ENCODE data around the gene SIAE. TPM values are rescaled to one million over a fixed set of nuclear protein-coding genes. Genes with fewer than 3 reads are reported as not detected.

SIAE gene
- polyA plus RNA-seq (ENCODE audit: insufficient read length) = 7.4 TPM

DNA sequence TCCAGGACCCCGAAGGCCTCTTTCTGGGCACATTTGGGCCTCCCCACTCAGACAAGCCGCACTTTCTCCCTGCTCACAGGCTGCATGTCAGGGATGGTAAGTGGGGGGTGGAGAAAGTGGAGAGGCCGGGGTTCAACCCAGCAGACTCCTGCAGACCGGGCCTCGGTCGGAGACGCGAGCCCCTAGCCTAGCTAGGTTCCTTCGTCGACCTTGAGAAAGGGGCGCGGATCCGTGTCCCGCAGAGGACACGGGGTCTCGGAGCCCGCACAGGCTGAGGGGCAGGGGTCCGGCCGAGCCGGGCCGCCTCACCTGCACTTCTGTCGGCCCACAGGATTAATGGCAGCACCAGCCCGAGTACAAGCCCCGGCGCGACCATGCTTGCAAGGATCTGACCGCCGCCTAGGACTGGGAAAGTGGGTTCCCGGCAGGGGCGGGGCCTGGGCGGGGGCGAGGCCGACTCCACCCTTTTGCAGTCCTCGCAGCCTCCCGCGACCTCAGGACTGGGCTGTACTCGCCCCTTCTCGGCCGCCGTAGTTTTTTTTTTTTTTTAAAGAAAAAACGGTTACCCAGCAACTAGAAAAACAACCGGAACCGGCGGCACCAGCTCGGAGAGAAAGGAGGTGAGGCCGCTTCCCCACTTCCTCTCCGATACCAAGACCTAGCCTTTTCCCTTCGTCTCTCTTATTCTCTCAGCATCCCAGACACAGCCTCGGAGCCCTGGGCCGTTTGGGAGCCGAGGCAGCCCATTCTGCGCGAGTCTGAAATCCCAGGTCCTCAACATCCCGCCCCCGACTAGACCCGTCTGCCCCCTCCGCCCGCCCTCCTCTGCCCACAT lies at the start of gene SIAE, which contains the start of gene SPA17:
TSS of gene SIAE (minus strand) at position 407 of the 835 bp plus-strand sequence. CDS start at position 376, 31 bp downstream.
TSS of gene SPA17 (plus strand) at position 572 of the 835 bp plus-strand sequence. CDS start 1,361 bp downstream, outside the sequence.
- DNase-seq (ENCODE audit: low read depth) = peak; percentile 79

DNA sequence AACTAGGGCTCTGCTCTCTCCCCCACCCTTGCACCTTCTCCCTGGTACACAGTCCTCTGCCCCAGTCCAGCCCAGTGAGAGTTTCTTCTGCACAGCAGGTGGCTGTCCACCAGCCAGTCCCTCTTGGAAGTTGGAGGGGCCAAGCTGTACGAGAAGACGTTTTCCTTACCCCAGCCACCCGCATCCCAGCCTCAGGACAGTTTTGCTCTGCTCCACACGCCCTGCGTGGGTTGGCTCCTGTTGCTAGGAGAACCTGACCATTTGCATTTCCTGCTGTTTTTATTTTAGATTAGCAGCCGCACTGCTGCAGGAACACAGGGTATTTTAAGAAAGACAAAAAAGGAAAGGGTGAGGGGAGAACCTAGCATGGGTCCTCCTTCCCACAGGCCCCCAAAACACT lies 48.6 kb upstream of the SIAE start:
- no peak for DNase-seq (ENCODE audit: low read depth)

- no peak for DNase-seq (ENCODE audit: low read depth)
Measured at GRCh38 chr11:124719534-124719933, 46.0 kb upstream of the SIAE start.

DNA sequence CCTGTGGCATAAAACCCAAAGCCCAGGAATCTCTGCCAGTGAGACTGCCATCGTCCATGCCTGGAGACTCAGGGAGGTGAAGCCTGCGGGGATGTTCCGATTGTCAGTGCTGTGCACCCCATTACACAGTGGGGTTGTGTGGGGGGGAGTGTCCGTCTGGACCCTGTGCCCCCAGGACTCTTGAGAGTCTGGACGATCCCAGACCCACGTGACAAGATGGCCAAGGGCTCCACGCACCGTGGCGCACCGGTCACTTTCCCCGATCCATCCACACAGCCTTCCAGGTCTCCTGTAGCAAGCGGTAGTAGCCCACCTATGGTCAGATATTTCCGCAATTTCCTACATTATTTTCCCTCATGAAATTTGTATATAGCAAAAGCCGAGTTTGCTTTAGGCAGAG lies 45.3 kb upstream of the SIAE start:
- DNase-seq (ENCODE audit: low read depth) = no peak

- no peak for DNase-seq (ENCODE audit: low read depth)
Measured at GRCh38 chr11:124717786-124718651, 44.5 kb upstream of the SIAE start.

DNA sequence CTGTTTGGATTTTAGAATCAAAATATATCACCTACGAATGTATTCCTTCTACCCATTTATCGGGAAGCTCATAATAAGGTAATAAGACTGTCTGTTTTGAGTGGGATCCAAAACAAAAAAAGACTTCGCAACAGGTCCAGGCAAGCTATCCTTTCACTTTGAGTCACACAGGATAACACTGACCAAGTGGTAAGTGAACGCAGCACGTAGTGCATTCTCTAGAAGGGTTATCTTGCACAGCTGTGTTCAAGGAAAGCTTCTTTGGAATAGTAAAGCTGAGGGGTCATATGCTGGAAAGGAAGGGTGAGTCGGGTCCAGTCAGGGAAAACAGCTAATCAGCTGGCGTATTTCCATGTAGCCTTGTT lies 43.9 kb upstream of the SIAE start:
- no peak for DNase-seq (ENCODE audit: low read depth)

DNA sequence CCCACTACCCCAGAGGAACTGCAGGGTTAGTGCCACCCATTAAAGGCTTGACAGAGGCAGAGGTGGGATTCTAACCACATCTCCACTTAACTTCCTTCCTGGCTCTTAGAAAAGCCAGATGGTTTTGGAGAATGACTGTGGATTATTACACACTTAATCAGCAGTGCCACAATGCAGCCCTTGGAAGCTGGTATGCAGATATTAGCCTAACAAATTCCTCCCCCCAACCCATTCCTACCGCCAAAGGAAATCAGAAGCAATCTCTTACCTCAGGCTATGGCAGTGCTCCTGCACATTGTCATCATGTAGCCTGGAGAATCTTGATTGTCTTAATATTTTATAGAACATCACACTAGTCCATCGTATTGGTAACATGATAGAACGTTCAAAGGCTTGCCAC lies 43.1 kb upstream of the SIAE start:
- DNase-seq (ENCODE audit: low read depth) = no peak

DNA sequence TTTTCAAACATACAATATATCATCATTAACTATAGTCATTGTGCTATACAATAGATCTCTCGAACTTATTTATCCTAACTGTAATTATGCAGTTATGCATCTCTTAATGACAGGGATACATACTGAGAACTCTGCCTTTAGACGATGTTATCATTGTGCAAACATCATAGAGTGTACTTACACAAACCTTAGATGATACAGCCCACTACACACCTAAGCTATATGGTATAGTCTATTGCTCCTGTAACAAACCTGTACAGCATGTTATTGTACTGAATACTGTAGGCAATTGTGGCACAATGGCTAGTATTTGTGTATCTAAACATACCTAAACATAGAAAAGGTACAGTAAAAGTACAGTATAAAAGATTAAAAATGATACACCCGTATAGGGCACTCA lies 38.9 kb upstream of the SIAE start:
- no peak for DNase-seq (ENCODE audit: low read depth)

GRCh38 chr11:124707829-124708228 lies 34.3 kb upstream of the SIAE start:
- no peak for DNase-seq (ENCODE audit: low read depth)

GRCh38 chr11:124700028-124700427 lies 26.5 kb upstream of the SIAE start:
- DNase-seq (ENCODE audit: low read depth) = no peak

- DNase-seq (ENCODE audit: low read depth) = no peak
Measured at GRCh38 chr11:124699547-124699946, 26.0 kb upstream of the SIAE start.

DNA sequence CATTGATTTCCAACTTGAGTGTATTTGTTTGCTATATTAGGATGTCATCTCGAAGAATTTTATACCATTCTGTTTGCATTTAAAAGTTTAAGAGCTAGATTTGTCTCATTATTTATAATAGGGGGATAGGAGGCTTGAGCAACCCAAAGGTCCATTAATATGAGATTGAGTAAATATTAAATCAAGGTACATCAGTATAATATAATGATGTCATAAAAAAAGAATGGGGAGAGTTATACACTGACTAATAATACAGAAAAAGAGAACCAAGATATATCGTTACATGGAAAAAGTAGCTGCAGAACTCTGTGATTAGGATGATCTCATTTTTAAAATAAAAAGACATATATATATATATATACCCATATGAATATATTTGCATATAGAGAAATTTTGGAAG lies 19.6 kb upstream of the SIAE start:
- no peak for DNase-seq (ENCODE audit: low read depth)

GRCh38 chr11:124682443-124682842 lies 8.9 kb upstream of the SIAE start:
- DNase-seq (ENCODE audit: low read depth) = no peak

DNA sequence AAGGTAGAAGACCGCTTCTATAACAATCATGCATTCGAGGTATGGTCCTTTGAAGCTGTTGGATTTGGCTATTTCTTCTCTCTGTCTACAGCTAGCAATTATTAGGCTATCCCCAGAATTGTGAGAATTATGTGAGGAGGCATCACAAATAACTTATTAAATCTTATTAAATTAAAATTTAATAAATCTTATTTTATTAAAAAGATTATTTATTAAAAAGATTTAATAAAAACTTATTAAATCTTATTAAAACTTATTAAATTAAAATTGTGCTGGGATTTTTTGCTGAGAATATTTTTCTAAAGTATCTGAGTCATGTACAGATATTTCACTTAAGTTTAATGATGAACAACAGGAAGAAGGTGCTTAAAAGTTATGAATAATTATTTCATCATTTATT lies 7.9 kb upstream of the SIAE start:
- no peak for DNase-seq (ENCODE audit: low read depth)

GRCh38 chr11:124678416-124678815 lies 4.9 kb upstream of the SIAE start:
- DNase-seq (ENCODE audit: low read depth) = no peak

GRCh38 chr11:124676386-124676785 lies 2.8 kb upstream of the SIAE start:
- DNase-seq (ENCODE audit: low read depth) = no peak

GRCh38 chr11:124674571-124674970 lies 1.0 kb upstream of the SIAE start:
- DNase-seq (ENCODE audit: low read depth) = no peak

GRCh38 chr11:124674168-124674517 lies 604 bp upstream of the SIAE start:
- no peak for DNase-seq (ENCODE audit: low read depth)

GRCh38 chr11:124672536-124673215 lies 863 bp downstream of the SIAE start:
- no peak for DNase-seq (ENCODE audit: low read depth)

DNA sequence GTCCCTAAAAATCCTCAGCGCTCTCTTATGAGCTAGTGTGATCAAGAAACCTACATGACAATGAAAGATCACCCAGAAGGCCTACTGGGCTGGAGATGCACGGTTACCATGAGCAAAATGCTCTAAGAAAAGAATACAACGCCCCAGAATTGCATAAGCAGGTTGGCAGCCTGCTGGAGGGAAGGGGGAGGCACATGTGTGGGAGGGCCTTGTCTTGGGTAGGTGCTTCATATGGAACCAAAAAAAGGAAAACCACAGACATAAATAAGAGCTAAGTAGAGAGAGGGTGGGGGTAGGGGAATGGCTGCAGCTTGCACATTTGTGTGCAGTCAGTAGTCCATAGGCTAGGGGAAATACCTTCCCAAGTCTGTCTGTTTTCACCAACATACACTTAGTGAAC lies 2.8 kb downstream of the SIAE start:
- no peak for DNase-seq (ENCODE audit: low read depth)

DNA sequence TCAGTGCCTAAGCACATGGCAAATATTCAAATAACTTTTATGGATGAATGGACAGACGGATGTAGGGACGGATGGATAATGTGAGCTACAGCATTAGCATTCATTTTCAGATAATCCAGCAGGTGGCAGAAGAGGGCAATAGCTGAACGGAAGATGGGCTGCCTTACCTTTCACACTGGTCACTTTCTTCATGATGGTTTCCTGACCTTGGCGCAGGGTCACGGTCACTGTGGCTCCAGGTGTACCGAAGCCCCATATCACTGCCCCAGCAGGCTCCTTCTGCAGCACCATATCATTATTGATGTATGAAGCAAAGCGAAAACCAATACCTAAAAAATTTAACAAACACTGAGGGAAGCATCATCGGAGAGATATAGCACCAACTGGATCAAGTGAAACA lies 4.3 kb downstream of the SIAE start:
- DNase-seq (ENCODE audit: low read depth) = peak; percentile 28

- no peak for DNase-seq (ENCODE audit: low read depth)
Measured at GRCh38 chr11:124667601-124668000, 5.9 kb downstream of the SIAE start.

All from forelimb muscle (tissue), 1 donor.